ENCODE measurements around the gene SPIN3.
"Not testable (repeated sequence)": the region's sequence is repeated elsewhere in the genome, so short reads cannot be mapped to it uniquely, and the experiment has no call there.

SPIN3 gene

GRCh38 chrX:56995271-56995994 is at the start of gene SPIN3:
SPIN3 (minus strand) TSS chrX:56995541; CDS start chrX:56994947, 594 bp downstream.
- H3K9me3 ChIP-seq (ENCODE audit: insufficient read depth, low read depth, low read length): no peaks in the 10 kb centered on the region
- peak within 1 kb of the TSS; percentile 94 for H3K9ac ChIP-seq (ENCODE audit: low read depth, low read length)
- H3K27me3 ChIP-seq (ENCODE audit: insufficient read depth, low read length): no peaks in the 10 kb centered on the region
- H3K36me3 ChIP-seq (ENCODE audit: insufficient read depth, low read depth, low read length): peaks cover 40% of the 10 kb centered on the region
- H3K4me1 ChIP-seq (ENCODE audit: insufficient read depth, low read length): peaks cover 4% of the 10 kb centered on the region; the same call in 1 of the 2 replicates
- H3K4me3 ChIP-seq (ENCODE audit: low read length): peak within 1 kb of the TSS; percentile 95
- H3K27ac ChIP-seq (ENCODE audit: low read length): peak within 1 kb of the TSS; percentile 86

- Histone ChIP-seq H3K4me1 (ENCODE audit: insufficient read depth, low read length) (no peaks in the 10 kb centered on the region), H3K9ac (ENCODE audit: low read depth, low read length) (no peak overlapping the region), H3K4me3 (ENCODE audit: low read length) (no peak overlapping the region), H3K27ac (ENCODE audit: low read length) (no peak overlapping the region), H3K27me3 (ENCODE audit: insufficient read depth, low read length) (no peaks in the 10 kb centered on the region), H3K9me3 (ENCODE audit: insufficient read depth, low read depth, low read length) (no peaks in the 10 kb centered on the region), H3K36me3 (ENCODE audit: insufficient read depth, low read depth, low read length) (no peaks in the 10 kb centered on the region)
Observed at GRCh38 chrX:57044245-57044644, 48.9 kb upstream of the SPIN3 start.

- H3K4me1 ChIP-seq (ENCODE audit: insufficient read depth, low read length); H3K27ac ChIP-seq (ENCODE audit: low read length); H3K4me3 ChIP-seq (ENCODE audit: low read length); H3K36me3 ChIP-seq (ENCODE audit: insufficient read depth, low read depth, low read length); H3K9ac ChIP-seq (ENCODE audit: low read depth, low read length); H3K27me3 ChIP-seq (ENCODE audit: insufficient read depth, low read length); H3K9me3 ChIP-seq (ENCODE audit: insufficient read depth, low read depth, low read length): not testable (repeated sequence)
Observed at GRCh38 chrX:57037265-57037664, 41.9 kb upstream of the SPIN3 start.

- Histone ChIP-seq H3K9me3 (ENCODE audit: insufficient read depth, low read depth, low read length) (no peaks in the 10 kb centered on the region), H3K4me3 (ENCODE audit: low read length) (peak overlapping the region; percentile 95), H3K27ac (ENCODE audit: low read length) (peak overlapping the region; percentile 70), H3K9ac (ENCODE audit: low read depth, low read length) (peak overlapping the region; percentile 94), H3K36me3 (ENCODE audit: insufficient read depth, low read depth, low read length) (peaks cover 46% of the 10 kb centered on the region), H3K4me1 (ENCODE audit: insufficient read depth, low read length) (peaks cover 4% of the 10 kb centered on the region; the same call in 1 of the 2 replicates), H3K27me3 (ENCODE audit: insufficient read depth, low read length) (no peaks in the 10 kb centered on the region)
Observed at GRCh38 chrX:56994375-56995270, 718 bp downstream of the SPIN3 start.

GRCh38 chrX:56987741-56988140 is 7.6 kb downstream of the SPIN3 start:
- H3K9me3 ChIP-seq (ENCODE audit: insufficient read depth, low read depth, low read length): no peaks in the 10 kb centered on the region
- H3K36me3 ChIP-seq (ENCODE audit: insufficient read depth, low read depth, low read length): peaks cover 88% of the 10 kb centered on the region
- H3K4me1 ChIP-seq (ENCODE audit: insufficient read depth, low read length): no peaks in the 10 kb centered on the region
- no peaks in the 10 kb centered on the region for H3K27me3 ChIP-seq (ENCODE audit: insufficient read depth, low read length)
- H3K27ac ChIP-seq (ENCODE audit: low read length): no peak overlapping the region
- H3K4me3 ChIP-seq (ENCODE audit: low read length): no peak overlapping the region
- no peak overlapping the region for H3K9ac ChIP-seq (ENCODE audit: low read depth, low read length)

- Histone ChIP-seq H3K4me3 (ENCODE audit: low read length) (no peak overlapping the region), H3K36me3 (ENCODE audit: insufficient read depth, low read depth, low read length) (peaks cover 87% of the 10 kb centered on the region), H3K9ac (ENCODE audit: low read depth, low read length) (no peak overlapping the region), H3K27ac (ENCODE audit: low read length) (no peak overlapping the region), H3K9me3 (ENCODE audit: insufficient read depth, low read depth, low read length) (no peaks in the 10 kb centered on the region), H3K4me1 (ENCODE audit: insufficient read depth, low read length) (no peaks in the 10 kb centered on the region), H3K27me3 (ENCODE audit: insufficient read depth, low read length) (no peaks in the 10 kb centered on the region)
Observed at GRCh38 chrX:56986138-56986537, 9.2 kb downstream of the SPIN3 start.

GRCh38 chrX:56978172-56978571 is 17.2 kb downstream of the SPIN3 start:
- H3K36me3 ChIP-seq (ENCODE audit: insufficient read depth, low read depth, low read length): peaks cover 84% of the 10 kb centered on the region

GRCh38 chrX:56975611-56976010 is 19.7 kb downstream of the SPIN3 start:
- Histone ChIP-seq H3K27ac (ENCODE audit: low read length) (no peak overlapping the region), H3K36me3 (ENCODE audit: insufficient read depth, low read depth, low read length) (peaks cover 63% of the 10 kb centered on the region), H3K27me3 (ENCODE audit: insufficient read depth, low read length) (no peaks in the 10 kb centered on the region), H3K9me3 (ENCODE audit: insufficient read depth, low read depth, low read length) (no peaks in the 10 kb centered on the region), H3K9ac (ENCODE audit: low read depth, low read length) (no peak overlapping the region), H3K4me3 (ENCODE audit: low read length) (no peak overlapping the region), H3K4me1 (ENCODE audit: insufficient read depth, low read length) (no peaks in the 10 kb centered on the region)

More at GRCh38 chrX:56978172-56978571, 17.2 kb downstream of the SPIN3 start:
- Histone ChIP-seq H3K9ac (ENCODE audit: low read depth, low read length) (no peak overlapping the region), H3K4me1 (ENCODE audit: insufficient read depth, low read length) (no peaks in the 10 kb centered on the region), H3K27ac (ENCODE audit: low read length) (no peak overlapping the region), H3K27me3 (ENCODE audit: insufficient read depth, low read length) (no peaks in the 10 kb centered on the region), H3K9me3 (ENCODE audit: insufficient read depth, low read depth, low read length) (no peaks in the 10 kb centered on the region), H3K4me3 (ENCODE audit: low read length) (no peak overlapping the region)

- Histone ChIP-seq H3K4me1 (ENCODE audit: insufficient read depth, low read length) (no peaks in the 10 kb centered on the region), H3K4me3 (ENCODE audit: low read length) (no peak overlapping the region), H3K9ac (ENCODE audit: low read depth, low read length) (no peak overlapping the region), H3K27me3 (ENCODE audit: insufficient read depth, low read length) (no peaks in the 10 kb centered on the region), H3K9me3 (ENCODE audit: insufficient read depth, low read depth, low read length) (no peaks in the 10 kb centered on the region), H3K27ac (ENCODE audit: low read length) (no peak overlapping the region), H3K36me3 (ENCODE audit: insufficient read depth, low read depth, low read length) (peaks cover 51% of the 10 kb centered on the region)
Observed at GRCh38 chrX:56974408-56974807, 20.9 kb downstream of the SPIN3 start.

- Histone ChIP-seq H3K9ac (ENCODE audit: low read depth, low read length) (no peak overlapping the region), H3K36me3 (ENCODE audit: insufficient read depth, low read depth, low read length) (peaks cover 18% of the 10 kb centered on the region; the same call in 1 of the 2 replicates), H3K27ac (ENCODE audit: low read length) (no peak overlapping the region), H3K4me1 (ENCODE audit: insufficient read depth, low read length) (no peaks in the 10 kb centered on the region), H3K4me3 (ENCODE audit: low read length) (no peak overlapping the region), H3K9me3 (ENCODE audit: insufficient read depth, low read depth, low read length) (no peaks in the 10 kb centered on the region), H3K27me3 (ENCODE audit: insufficient read depth, low read length) (no peaks in the 10 kb centered on the region)
Observed at GRCh38 chrX:56969559-56969958, 25.8 kb downstream of the SPIN3 start.

GRCh38 chrX:56968980-56969379 is 26.4 kb downstream of the SPIN3 start:
- Histone ChIP-seq H3K27me3 (ENCODE audit: insufficient read depth, low read length) (no peaks in the 10 kb centered on the region), H3K4me1 (ENCODE audit: insufficient read depth, low read length) (no peaks in the 10 kb centered on the region), H3K4me3 (ENCODE audit: low read length) (no peak overlapping the region), H3K9ac (ENCODE audit: low read depth, low read length) (no peak overlapping the region), H3K36me3 (ENCODE audit: insufficient read depth, low read depth, low read length) (peaks cover 13% of the 10 kb centered on the region; the same call in 1 of the 2 replicates), H3K9me3 (ENCODE audit: insufficient read depth, low read depth, low read length) (no peaks in the 10 kb centered on the region), H3K27ac (ENCODE audit: low read length) (no peak overlapping the region)
